Measurements from ENCODE around the gene GRK1. TPM values are rescaled to one million over a fixed set of nuclear protein-coding genes. Genes with fewer than 3 reads are reported as not detected.

The GRK1 gene
- total RNA-seq, 4 donors from 2014 or later: not detected

GRCh38 chr13:113654175-113654560 is 12.9 kb upstream of the GRK1 start:
- peaks cover 0 to 3% (median 0%) of the 10 kb centered on the region in 4 donors for H3K4me1 ChIP-seq
- H3K36me3 ChIP-seq: no peaks in the 10 kb centered on the region
- TF ChIP-seq POLR2A (IDR thresholded peaks at IDR 0.05) (no peak), POLR2AphosphoS5 (IDR thresholded peaks at IDR 0.05) (no peak), EP300 (IDR thresholded peaks at IDR 0.05; ENCODE audit: low read depth) (no peak)
- TF ChIP-seq, protein P1, sequence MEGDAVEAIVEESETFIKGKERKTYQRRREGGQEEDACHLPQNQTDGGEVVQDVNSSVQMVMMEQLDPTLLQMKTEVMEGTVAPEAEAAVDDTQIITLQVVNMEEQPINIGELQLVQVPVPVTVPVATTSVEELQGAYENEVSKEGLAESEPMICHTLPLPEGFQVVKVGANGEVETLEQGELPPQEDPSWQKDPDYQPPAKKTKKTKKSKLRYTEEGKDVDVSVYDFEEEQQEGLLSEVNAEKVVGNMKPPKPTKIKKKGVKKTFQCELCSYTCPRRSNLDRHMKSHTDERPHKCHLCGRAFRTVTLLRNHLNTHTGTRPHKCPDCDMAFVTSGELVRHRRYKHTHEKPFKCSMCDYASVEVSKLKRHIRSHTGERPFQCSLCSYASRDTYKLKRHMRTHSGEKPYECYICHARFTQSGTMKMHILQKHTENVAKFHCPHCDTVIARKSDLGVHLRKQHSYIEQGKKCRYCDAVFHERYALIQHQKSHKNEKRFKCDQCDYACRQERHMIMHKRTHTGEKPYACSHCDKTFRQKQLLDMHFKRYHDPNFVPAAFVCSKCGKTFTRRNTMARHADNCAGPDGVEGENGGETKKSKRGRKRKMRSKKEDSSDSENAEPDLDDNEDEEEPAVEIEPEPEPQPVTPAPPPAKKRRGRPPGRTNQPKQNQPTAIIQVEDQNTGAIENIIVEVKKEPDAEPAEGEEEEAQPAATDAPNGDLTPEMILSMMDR (IDR thresholded peaks at IDR 0.05): no peak
- DNase-seq: no peak
- no peaks in the 10 kb centered on the region for H3K27me3 ChIP-seq
- intact Hi-C loops (cut with DNase I; ENCODE audit: low total_unique reads) (no loop called here), in situ Hi-C loops (cut with MboI; ENCODE audit: low pct_ligation_motif_present in 1 of 4, low pct_unique_long_range_greater_than_20kb in 1 of 4, low sequenced_read_pairs in 3 of 4) (no loop called here)
- 67 to 85% methylated on average over 2 to 9 of the region's 9 CpGs for WGBS, 2 donors (ENCODE audit: low coverage in 1 of 2)
- no peak overlapping the region for H3K27ac ChIP-seq
- H3K9me3 ChIP-seq: no peaks in the 10 kb centered on the region
- no peak overlapping the region for H3K4me3 ChIP-seq

GRCh38 chr13:113654591-113655345 is 12.3 kb upstream of the GRK1 start:
- 0 to 88% methylated on average over 1 to 39 of the region's 39 CpGs for WGBS, 2 donors (ENCODE audit: low coverage in 1 of 2)
- intact Hi-C loops (cut with DNase I; ENCODE audit: low total_unique reads) (no loop called here), in situ Hi-C loops (cut with MboI; ENCODE audit: low pct_ligation_motif_present in 1 of 4, low pct_unique_long_range_greater_than_20kb in 1 of 4, low sequenced_read_pairs in 3 of 4) (no loop called here)
- Histone ChIP-seq H3K36me3 (no peaks in the 10 kb centered on the region), H3K9me3 (no peaks in the 10 kb centered on the region), H3K4me1 (peaks cover 0 to 3% (median 0%) of the 10 kb centered on the region in 4 donors), H3K27ac (no peak overlapping the region), H3K4me3 (no peak overlapping the region), H3K27me3 (no peaks in the 10 kb centered on the region)
- TF ChIP-seq POLR2AphosphoS5 (IDR thresholded peaks at IDR 0.05) (no peak), POLR2A (IDR thresholded peaks at IDR 0.05) (no peak), EP300 (IDR thresholded peaks at IDR 0.05; ENCODE audit: low read depth) (no peak)
- TF ChIP-seq, protein P1 (IDR thresholded peaks at IDR 0.05): no peak
- peak; percentile 3 for DNase-seq

- H3K36me3 ChIP-seq: no peaks in the 10 kb centered on the region
- no peak overlapping the region for H3K27ac ChIP-seq
- no peaks in the 10 kb centered on the region for H3K9me3 ChIP-seq
- peaks cover 0 to 3% (median 0%) of the 10 kb centered on the region in 4 donors for H3K4me1 ChIP-seq
- TF ChIP-seq POLR2A (IDR thresholded peaks at IDR 0.05) (no peak), POLR2AphosphoS5 (IDR thresholded peaks at IDR 0.05) (no peak), EP300 (IDR thresholded peaks at IDR 0.05; ENCODE audit: low read depth) (no peak)
- TF ChIP-seq, protein P1 (IDR thresholded peaks at IDR 0.05): no peak
- in situ Hi-C loops (cut with MboI; ENCODE audit: low pct_ligation_motif_present in 1 of 4, low pct_unique_long_range_greater_than_20kb in 1 of 4, low sequenced_read_pairs in 3 of 4): no loop called here
- no peak overlapping the region for H3K4me3 ChIP-seq
- intact Hi-C loops (cut with DNase I; ENCODE audit: low total_unique reads): no loop called here
- H3K27me3 ChIP-seq: no peaks in the 10 kb centered on the region
- WGBS, 2 donors (ENCODE audit: low coverage in 1 of 2): 91 to 96% methylated on average over 5 to 15 of the region's 15 CpGs
- DNase-seq: no peak
Observed at GRCh38 chr13:113655346-113656002, 11.5 kb upstream of the GRK1 start.

DNA sequence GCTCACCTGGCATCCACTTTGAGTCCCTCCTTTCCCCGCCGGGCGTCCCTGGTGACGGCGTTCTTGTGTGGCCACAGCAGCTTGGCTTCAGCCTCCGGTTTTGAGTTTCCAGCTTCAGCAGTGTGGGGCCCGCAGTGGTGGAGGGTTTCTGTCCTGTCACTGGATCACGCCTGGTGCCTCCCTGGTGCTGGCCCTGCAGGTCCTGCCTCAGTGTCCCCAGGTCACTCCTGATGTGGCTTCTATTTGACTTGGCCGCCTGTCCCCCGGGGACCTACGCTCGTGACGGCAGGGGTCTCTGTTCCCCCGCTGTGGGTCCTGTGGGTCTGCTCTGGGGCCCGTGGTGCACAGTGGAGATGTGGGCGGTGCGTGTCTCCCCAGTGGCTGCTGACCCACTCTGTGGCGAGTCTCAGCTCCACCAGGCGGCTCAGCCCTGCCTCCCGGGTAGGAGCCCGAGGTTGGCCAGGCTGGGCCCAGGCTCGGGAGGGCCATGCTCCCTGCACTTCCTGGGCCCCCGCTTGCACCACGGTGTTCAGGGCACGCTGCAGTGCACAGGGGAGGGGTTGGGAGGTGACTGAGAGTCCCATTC is 10.9 kb upstream of the GRK1 start:
- H3K27me3 ChIP-seq: no peaks in the 10 kb centered on the region
- H3K9me3 ChIP-seq: no peaks in the 10 kb centered on the region
- no peak overlapping the region for H3K4me3 ChIP-seq
- DNase-seq: peak; percentile 7
- no peak overlapping the region for H3K27ac ChIP-seq
- in situ Hi-C loops (cut with MboI; ENCODE audit: low pct_ligation_motif_present in 1 of 4, low pct_unique_long_range_greater_than_20kb in 1 of 4, low sequenced_read_pairs in 3 of 4): no loop called here
- TF ChIP-seq POLR2A (IDR thresholded peaks at IDR 0.05): no peak
- TF ChIP-seq, protein P1 (IDR thresholded peaks at IDR 0.05): no peak
- TF ChIP-seq POLR2AphosphoS5 (IDR thresholded peaks at IDR 0.05): no peak
- TF ChIP-seq EP300 (IDR thresholded peaks at IDR 0.05; ENCODE audit: low read depth): no peak
- 85% methylated on average over 14 of the region's 25 CpGs; no CpG with 5 or more reads in 1 of the 2 donors for WGBS, 2 donors (ENCODE audit: low coverage in 1 of 2)
- H3K4me1 ChIP-seq: peaks cover 0 to 3% (median 0%) of the 10 kb centered on the region in 4 donors
- intact Hi-C loops (cut with DNase I; ENCODE audit: low total_unique reads): no loop called here
- no peaks in the 10 kb centered on the region for H3K36me3 ChIP-seq
